Stimulated activated CD4-positive, alpha-beta T cell treated with anti-CD3 and anti-CD28 coated beads, Interleukin-4, amount 100 ng/mL, for 48 hours (primary cell): ENCODE measurements around the gene AQP12B.

Experiments used
- DNase-seq, 2 donors: peaks; one replicate each; pipeline ENCODE4 v3.0.0-alpha.2; 2020; ENCODE audit warnings: low read depth in 2 of 2

AQP12B gene

GRCh38 chr2:240647503-240648154, 35.1 kb downstream of the AQP12B start:
- no peak for DNase-seq

GRCh38 chr2:240646900-240647502, 35.7 kb downstream of the AQP12B start:
- DNase-seq, result no peak

GRCh38 chr2:240646176-240646899, 36.3 kb downstream of the AQP12B start:
- no peak for DNase-seq

- no peak for DNase-seq
Observed at GRCh38 chr2:240645801-240646175, 36.9 kb downstream of the AQP12B start.

- no peak for DNase-seq
Observed at GRCh38 chr2:240645346-240645745, 37.3 kb downstream of the AQP12B start.

GRCh38 chr2:240644859-240645301, 37.8 kb downstream of the AQP12B start:
- no peak for DNase-seq

GRCh38 chr2:240644171-240644651, 38.5 kb downstream of the AQP12B start:
- no peak for DNase-seq

GRCh38 chr2:240643811-240644150, 38.9 kb downstream of the AQP12B start:
- DNase-seq, result no peak

- no peak for DNase-seq
Observed at GRCh38 chr2:240643093-240643810, 39.4 kb downstream of the AQP12B start.

- no peak for DNase-seq
Observed at GRCh38 chr2:240642806-240643092, 39.9 kb downstream of the AQP12B start.

- DNase-seq, result no peak
Observed at GRCh38 chr2:240642061-240642805, 40.5 kb downstream of the AQP12B start.

GRCh38 chr2:240640939-240641338, 41.7 kb downstream of the AQP12B start:
- no peak for DNase-seq

GRCh38 chr2:240639566-240639965, 43.1 kb downstream of the AQP12B start:
- DNase-seq, result no peak

GRCh38 chr2:240638512-240639160, 44.0 kb downstream of the AQP12B start:
- no peak for DNase-seq

- DNase-seq, result no peak
Observed at GRCh38 chr2:240637901-240638345, 44.8 kb downstream of the AQP12B start.

GRCh38 chr2:240637116-240637900, 45.4 kb downstream of the AQP12B start:
- no peak for DNase-seq

GRCh38 chr2:240636563-240637115, 46.0 kb downstream of the AQP12B start:
- DNase-seq, result no peak

GRCh38 chr2:240635998-240636547, 46.6 kb downstream of the AQP12B start:
- no peak for DNase-seq

GRCh38 chr2:240635121-240635997, 47.3 kb downstream of the AQP12B start:
- no peak for DNase-seq
